ENCODE results near the gene C3orf62. TPM values are rescaled to one million over a fixed set of nuclear protein-coding genes. Genes with fewer than 3 reads are reported as not detected.

C3orf62 gene
- total and polyA plus RNA-seq, 10 of the 15 experiments (the other 5 are each of a cell fraction or from before 2014, with no cell fraction given) = 2.7 to 7.5 (median 4.2) TPM

DNA sequence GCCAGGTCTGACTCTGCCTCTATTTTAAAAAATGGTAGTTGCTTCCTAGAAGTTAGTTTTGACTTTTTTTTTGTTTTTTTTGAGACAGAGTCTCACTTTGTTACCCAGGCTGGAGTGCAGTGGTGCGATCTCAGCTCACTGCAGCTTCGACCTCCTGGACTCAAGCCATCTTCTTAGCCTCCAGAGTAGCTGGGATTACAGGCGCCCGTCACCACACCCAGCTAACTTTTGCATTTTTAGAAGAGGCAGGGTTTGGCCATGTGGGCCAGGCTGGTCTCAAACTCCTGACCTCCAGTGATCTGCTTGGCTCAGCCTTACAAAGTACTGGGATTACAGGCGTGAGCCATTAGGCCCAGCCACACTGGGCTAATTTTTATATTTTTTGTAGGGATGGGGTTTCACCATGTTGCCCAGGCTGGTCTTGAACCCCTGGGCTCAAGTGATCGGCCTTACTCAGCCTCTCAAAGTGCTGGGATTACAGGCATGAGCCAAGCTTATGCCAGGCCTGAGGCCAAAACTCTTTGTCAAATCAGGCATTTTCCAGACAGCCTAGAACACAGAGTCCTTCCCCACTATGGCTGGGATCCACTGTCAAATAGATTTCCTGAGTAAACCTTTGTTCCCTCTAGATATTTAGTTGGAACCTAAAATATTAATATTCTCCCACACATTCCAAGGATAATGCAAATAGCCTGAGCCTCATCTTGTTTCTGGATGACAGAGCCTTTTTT lies 13.7 kb downstream of the C3orf62 start:
- H3K9me3 ChIP-seq (replicated peaks; ENCODE audit: control insufficient read depth, insufficient read depth, low read length) = no peaks in the 10 kb centered on the region
- no peak overlapping the region for H3K27ac ChIP-seq (ENCODE audit: control insufficient read depth, insufficient read depth)
- in situ Hi-C loops (cut with MboI) (no loop called here), intact Hi-C loops (cut with micrococcal nuclease; ENCODE audit: unreplicated experiment) (no loop called here)
- ChIA-PET POLR2A (no interaction called here), RAD21 (ENCODE audit: unreplicated experiment) (no interaction called here), SMC1A (ENCODE audit: uncharacterized antibody, unreplicated experiment) (no interaction called here), CTCF (no interaction called here)
- no peak overlapping the region for H3K9ac ChIP-seq (ENCODE audit: control insufficient read depth, insufficient read depth, low read length)
- 90% methylated on average over 6 of the region's 6 CpGs for WGBS (ENCODE audit: insufficient coverage, insufficient replicate concordance, low lambda C conversion rate, missing lambda C conversion rate)
- no peak overlapping the region for H3K4me2 ChIP-seq (ENCODE audit: control insufficient read depth, insufficient read depth)
- no peak overlapping the region for H3K4me3 ChIP-seq
- TF ChIP-seq HDAC6 (IDR thresholded peaks at IDR 0.05; ENCODE audit: unreplicated experiment) = no peak
- TF ChIP-seq, protein P1, sequence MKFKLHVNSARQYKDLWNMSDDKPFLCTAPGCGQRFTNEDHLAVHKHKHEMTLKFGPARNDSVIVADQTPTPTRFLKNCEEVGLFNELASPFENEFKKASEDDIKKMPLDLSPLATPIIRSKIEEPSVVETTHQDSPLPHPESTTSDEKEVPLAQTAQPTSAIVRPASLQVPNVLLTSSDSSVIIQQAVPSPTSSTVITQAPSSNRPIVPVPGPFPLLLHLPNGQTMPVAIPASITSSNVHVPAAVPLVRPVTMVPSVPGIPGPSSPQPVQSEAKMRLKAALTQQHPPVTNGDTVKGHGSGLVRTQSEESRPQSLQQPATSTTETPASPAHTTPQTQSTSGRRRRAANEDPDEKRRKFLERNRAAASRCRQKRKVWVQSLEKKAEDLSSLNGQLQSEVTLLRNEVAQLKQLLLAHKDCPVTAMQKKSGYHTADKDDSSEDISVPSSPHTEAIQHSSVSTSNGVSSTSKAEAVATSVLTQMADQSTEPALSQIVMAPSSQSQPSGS (IDR thresholded peaks at IDR 0.05; ENCODE audit: low read length) = no peak
- no peak for TF ChIP-seq MXI1 (IDR thresholded peaks at IDR 0.05; ENCODE audit: low read depth, low read length)
- TF ChIP-seq KDM1A (IDR thresholded peaks at IDR 0.05; ENCODE audit: borderline replicate concordance) = no peak
- TF ChIP-seq ZNF384 (IDR thresholded peaks at IDR 0.05; ENCODE audit: borderline replicate concordance, low read depth, low read length) = no peak
- TF ChIP-seq SMARCA5 (IDR thresholded peaks at IDR 0.05) = no peak
- no peak for TF ChIP-seq SREBF2 (IDR thresholded peaks at IDR 0.05; ENCODE audit: low read length)
- H2AFZ ChIP-seq (ENCODE audit: control insufficient read depth, low read depth, low read length) = no peak overlapping the region
- no peaks in the 10 kb centered on the region for H3K4me1 ChIP-seq (ENCODE audit: control insufficient read depth, insufficient read depth, low read length)
- ATAC-seq (no peak), FAIRE-seq (no peak), DNase-seq (ENCODE audit: low read depth, low spot score) (no peak)
- no peaks in the 10 kb centered on the region for H3K36me3 ChIP-seq (ENCODE audit: control insufficient read depth in 2 of 2, insufficient read depth in 2 of 2, low read length in 1 of 2)
- no peaks in the 10 kb centered on the region for H3K27me3 ChIP-seq (replicated peaks in 1 of 2; ENCODE audit: control insufficient read depth in 2 of 2, insufficient read depth in 2 of 2, low read length in 1 of 2)
- BruUV-seq (replicated peaks) = no TSS peak
- H3K79me2 ChIP-seq (ENCODE audit: control insufficient read depth, insufficient read depth, low read length) = no peaks in the 10 kb centered on the region
- no peaks in the 10 kb centered on the region for H4K20me1 ChIP-seq (ENCODE audit: control insufficient read depth, insufficient read depth)

Measured in GM12878 (cell line).